K562 (cell line): ENCODE data around the gene SMYD1. TPM values are rescaled to one million over a fixed set of nuclear protein-coding genes. Genes with fewer than 3 reads are reported as not detected.

ENCODE experiments used
- ATAC-seq: fragments of 200-7000 bp; cut with Tn5 transposase; 3 replicates; pipeline ENCODE4 v1.9.1; 2020; ENCODE audit warnings: moderate library complexity
- BruUV-seq: library from RNA; stranded (reverse); fragments of 400-500 nt; replicated peaks from 2 replicates; lab custom pipeline; 2021; lab: Mats Ljungman, UMichigan
- CTCF ChIA-PET: fragments of 300-600 bp; formaldehyde crosslinking; extraction: SDS; loops from one replicate; lab custom pipeline; 2021; ENCODE audit warnings: low intra/inter-chr PET ratio; lab: Yijun Ruan, JAX
- POLR2A ChIA-PET: fragments of 300-600, 350-650 bp; sonication (Branson Sonifier 250); formaldehyde crosslinking; extraction: SDS; loops from one replicate; lab custom pipeline; 2021; ENCODE audit warnings: antibody characterized with exemption, inconsistent platforms; lab: Yijun Ruan, JAX
- DNase-seq, 4 experiments: peaks; one replicate each; pipeline versions ENCODE4 v3.0.0 to v3.0.0-alpha.2; 2011 to 2018; ENCODE audit warnings: low spot score in 3 of 4, mixed read lengths in 3 of 4; ENCODE audit errors: extremely low read depth in 1 of 4
- FAIRE-seq: peaks from 2 replicates; lab custom pipeline; 2011; peaks lifted over from hg19 to GRCh38; lab: Jason Lieb, UNC
- H2AFZ ChIP-seq: 2 replicates; pipeline ENCODE4 v1.6.0; 2011; ENCODE audit warnings: low read depth, low read length, control low read depth, inconsistent platforms
- H3K27ac ChIP-seq: fragments of 200-600 bp; 3 replicates; pipeline ENCODE4 v1.8.0; 2011; ENCODE audit warnings: low read depth, mild to moderate bottlenecking, control low read depth, inconsistent platforms, low read length, moderate library complexity, mixed read lengths; ENCODE audit errors: extremely low read depth
- H3K27me3 ChIP-seq, 2 experiments: fragments of 300-600 bp in 1 of 2; 2 replicates in 1 of 2; 3 replicates in 1 of 2; pipeline versions ENCODE4 v1.6.0 to v1.8.0; 2011; ENCODE audit warnings: inconsistent platforms in 2 of 2, low read length in 2 of 2, mild to moderate bottlenecking in 1 of 2, mixed read lengths in 1 of 2, moderate library complexity in 1 of 2; ENCODE audit not compliant: control insufficient read depth in 2 of 2, insufficient read depth in 2 of 2
- H3K36me3 ChIP-seq: fragments of 300-600 bp; 3 replicates; pipeline ENCODE4 v1.8.0; 2011; ENCODE audit warnings: mild to moderate bottlenecking, low read length, inconsistent platforms; ENCODE audit not compliant: control insufficient read depth, insufficient read depth
- H3K4me1 ChIP-seq, 2 experiments: fragments of 200-600 bp in 1 of 2; replicated peaks in 1 of 2; 2 replicates in 1 of 2; 3 replicates in 1 of 2; pipeline versions ENCODE4 v1.5.1 to v1.8.0; 2011; ENCODE audit warnings: inconsistent platforms in 2 of 2, low read length in 2 of 2, mild to moderate bottlenecking in 1 of 2, mixed read lengths in 1 of 2, moderate library complexity in 1 of 2; ENCODE audit not compliant: control insufficient read depth in 2 of 2, insufficient read depth in 2 of 2
- H3K4me2 ChIP-seq: 2 replicates; pipeline ENCODE4 v1.6.1; 2011; ENCODE audit warnings: low read length, control low read depth, inconsistent platforms, mixed read lengths; ENCODE audit not compliant: insufficient read depth
- H3K4me3 ChIP-seq: fragments of 200-600 bp; sonication (generic), shearing (Covaris generic); 2 replicates; pipeline ENCODE4 v1.5.1; 2016; ENCODE audit warnings: control low read depth, inconsistent platforms
- H3K79me2 ChIP-seq: fragments of 200-600 bp; 3 replicates; pipeline ENCODE4 v1.8.0; 2011; ENCODE audit warnings: low read length, inconsistent platforms; ENCODE audit not compliant: control insufficient read depth, insufficient read depth
- H3K9ac ChIP-seq, 2 experiments: 2 replicates each; pipeline versions ENCODE4 v1.6.0 to v1.6.1; 2011; ENCODE audit warnings: low read depth in 2 of 2, low read length in 2 of 2, control low read depth in 1 of 2, inconsistent platforms in 1 of 2, mild to moderate bottlenecking in 1 of 2, mixed read lengths in 1 of 2; ENCODE audit not compliant: insufficient read depth in 1 of 2
- H3K9me1 ChIP-seq: one replicate; pipeline ENCODE4 v1.6.0; 2011; ENCODE audit warnings: inconsistent platforms, mild to moderate bottlenecking, low read length, moderate library complexity; ENCODE audit not compliant: control insufficient read depth, insufficient read depth
- H3K9me3 ChIP-seq: replicated peaks from 2 replicates; pipeline ENCODE4 v1.5.1; 2011; ENCODE audit warnings: low read depth, low read length, inconsistent platforms; ENCODE audit not compliant: control insufficient read depth, insufficient read depth
- H4K20me1 ChIP-seq: replicated peaks from 2 replicates; pipeline ENCODE4 v1.6.1; 2011; ENCODE audit warnings: low read length, inconsistent platforms, mixed read lengths; ENCODE audit not compliant: control insufficient read depth, insufficient read depth
- ARID4B ChIP-seq: sonication (generic); formaldehyde crosslinking; IDR thresholded peaks from 2 replicates; pipeline ENCODE4 v1.8.0; 2022; ENCODE audit warnings: mild to moderate bottlenecking, missing genetic modification reagents
- BRD9 ChIP-seq: fragments of 450-650 bp; IDR thresholded peaks from 2 replicates; pipeline ENCODE4 v1.6.1; 2018; ENCODE audit warnings: low read depth; ENCODE audit not compliant: partially characterized antibody
- KLF6 ChIP-seq: fragments of 250-450 bp; sonication (Bioruptor Pico); IDR thresholded peaks from 2 replicates; pipeline ENCODE4 v1.4.0; 2020; ENCODE audit warnings: mild to moderate bottlenecking, moderate library complexity, borderline replicate concordance
- NFIC ChIP-seq: fragments of 450-650 bp; IDR thresholded peaks from 2 replicates; pipeline ENCODE4 v1.6.1; 2017; ENCODE audit warnings: mild to moderate bottlenecking, inconsistent platforms
- RBM14 ChIP-seq: fragments of 200-400 bp; formaldehyde crosslinking; IDR thresholded peaks from 2 replicates; pipeline ENCODE4 v1.6.1; 2018; ENCODE audit warnings: low read depth, mild to moderate bottlenecking, low read length, moderate library complexity, borderline replicate concordance; ENCODE audit not compliant: insufficient read depth
- SREBF1 ChIP-seq: fragments of 150-350 bp; IDR thresholded peaks from 2 replicates; pipeline ENCODE4 v1.6.1; 2014; ENCODE audit warnings: antibody characterized with exemption, low read depth, low read length, borderline replicate concordance
- TAF7 ChIP-seq: fragments of 450-650 bp; IDR thresholded peaks from 2 replicates; pipeline ENCODE4 v1.6.1; 2016; ENCODE audit warnings: missing genetic modification characterization, missing compliant biosample characterization
- TBL1XR1 ChIP-seq, 2 experiments: IDR thresholded peaks; 2 replicates each; pipeline ENCODE4 v1.6.1; 2012; ENCODE audit warnings: improper control_type of control experiment in 2 of 2, low read length in 2 of 2, mild to moderate bottlenecking in 1 of 2
- YY1 ChIP-seq, 3 experiments: IDR thresholded peaks; 2 replicates each; pipeline ENCODE4 v1.6.1; 2011; ENCODE audit warnings: low read length in 2 of 3, mild to moderate bottlenecking in 2 of 3, moderate library complexity in 2 of 3, borderline replicate concordance in 1 of 3, control low read depth in 1 of 3, low read depth in 1 of 3; ENCODE audit not compliant: insufficient read depth in 3 of 3, insufficient replicate concordance in 2 of 3, control insufficient read depth in 1 of 3, insufficient read length in 1 of 3; ENCODE audit errors: extremely low read depth in 1 of 3
- ZNF316 ChIP-seq: fragments of 450-650 bp; IDR thresholded peaks from 2 replicates; pipeline ENCODE4 v1.6.1; 2016
- ZZZ3 ChIP-seq: fragments of 450-650 bp; IDR thresholded peaks from 2 replicates; pipeline ENCODE4 v1.6.1; 2016; ENCODE audit warnings: antibody characterized with exemption, mild to moderate bottlenecking, moderate library complexity
- WGBS: fragments of 100-300 bp; shearing (Covaris generic); methylation state at CpG from one replicate; pipeline ENCODE4 v1.1.6; 2016; ENCODE audit warnings: low coverage, mixed read lengths; ENCODE audit not compliant: insufficient coverage; ENCODE audit errors: missing lambda C conversion rate; 5-methylcytosine and 5-hydroxymethylcytosine counted together
- in situ Hi-C: fragments of 300-500 bp; cut with MboI; formaldehyde crosslinking; loops from 4 replicates; pipeline ENCODE4 v1.15.0; 2018; ENCODE audit warnings: inconsistent platforms, mixed read lengths
- intact Hi-C: fragments of 100-400 bp; cut with micrococcal nuclease; formaldehyde crosslinking; loops from 2 replicates; pipeline ENCODE4 v1.14.2; 2022
- polyA plus RNA-seq, 8 experiments: library from polyadenylated mRNA; depleted of rRNA in 4 of 8; stranded (reverse) in 5 of 8; unstranded in 3 of 8; fragments of >200 nt; fragmentation: Nextera tagmentation in 2 of 8; fragmentation: Illumina TruSeq in 1 of 8; extraction: Ambion mirVana in 2 of 8; extraction: Trizol in 1 of 8; gene quantifications; 2 replicates each; pipeline versions ENCODE4 v1.2.1 to v1.2.3, GENCODE V29; 2011 to 2014; ENCODE audit warnings: inconsistent platforms in 1 of 8, missing spikeins in 1 of 8
- total RNA-seq, 7 experiments: library from RNA; depleted of rRNA in 6 of 7; stranded (reverse); fragments of >200 nt in 6 of 7; fragmentation: Illumina TruSeq in 2 of 7; extraction: Trizol in 2 of 7; gene quantifications; 2 replicates each; pipeline versions ENCODE4 v1.2.1 to v1.2.3, GENCODE V29; 2011 to 2021; ENCODE audit warnings: low replicate concordance in 1 of 7

Gene SMYD1
- total and polyA plus RNA-seq, 9 of the 15 experiments (the other 6 are each of a cell fraction or from before 2014, with no cell fraction given): not detected

GRCh38 chr2:88053934-88054781 lies 13.5 kb upstream of the SMYD1 start (continued):
- TF ChIP-seq ZNF316 (peak; percentile 93), NFIC (no peak)
- TF ChIP-seq, all 486 proteins: peak for 17

GRCh38 chr2:88054782-88055370 lies 12.7 kb upstream of the SMYD1 start:
- Histone ChIP-seq H3K36me3 (no peaks in the 10 kb centered on the region), H3K9me3 (no peaks in the 10 kb centered on the region), H3K27me3 (no peaks in the 10 kb centered on the region), H3K27ac (peak overlapping the region; percentile 95), H2AFZ (peak overlapping the region; percentile 74), H3K79me2 (peaks cover 33% of the 10 kb centered on the region), H3K9me1 (no peaks in the 10 kb centered on the region), H3K4me3 (peak overlapping the region; percentile 79), H3K4me1 (peaks cover 22 to 37% of the 10 kb centered on the region in 2 experiments), H4K20me1 (0 out of 2 replicates have a peak, but pooled peaks cover 7% of the 10 kb centered on the region), H3K4me2 (peak overlapping the region; percentile 88), H3K9ac (peak overlapping the region; percentile 96 to 97)
- DNase-seq: peak in 3 of 4 experiments; percentile 25 to 43 (median 36)
- POLR2A ChIA-PET: interaction anchor here (1.0 to 1.7 kb wide), 6 partner anchors 9 to 122 kb away, joined by 3 to 10 read pairs (median 3); partner anchors contain the start of genes RNU2-63P and SMYD1
- in situ Hi-C loops (loop anchor here (5.0 kb wide), 1 partner anchor 102 kb away; no protein-coding TSS in a partner anchor), intact Hi-C loops (loop anchor here (1.0 kb wide), 2 partner anchors 33 to 39 kb away; partner anchors contain the start of gene RNU2-63P)
- no peak for FAIRE-seq
- ATAC-seq: peak; percentile 28
- CTCF ChIA-PET: no interaction called here
- BruUV-seq: TSS peak; percentile 62
- 0% methylated on average over 22 of the region's 25 CpGs for WGBS
- no peak for TF ChIP-seq TAF7
- TF ChIP-seq ARID4B (CRISPR knock-in tag): no peak
- TF ChIP-seq SREBF1: no peak
- TF ChIP-seq RBM14: no peak
- peak in 1 of 3 experiments; percentile 12 for TF ChIP-seq YY1 (IDR thresholded peaks at IDR 0.05; ENCODE audit: borderline replicate concordance in 1 of 3, control insufficient read depth in 1 of 3, extremely low read depth in 1 of 3, insufficient read depth in 3 of 3, insufficient read length in 1 of 3, insufficient replicate concordance in 2 of 3, low read depth in 1 of 3, low read length in 2 of 3)
- no peak for TF ChIP-seq KLF6 (CRISPR knock-in tag)
- no peak for TF ChIP-seq BRD9
- TF ChIP-seq ZZZ3: no peak
- no peak for TF ChIP-seq TBL1XR1 (IDR thresholded peaks at IDR 0.05; ENCODE audit: low read length in 2 of 2)
